ENCODE data around the gene XPOT.
A peak's percentile ranks its signal among the peaks of the same experiment; 100 is the strongest.

XPOT gene

GRCh38 chr12:64457466-64457865 is 53.3 kb downstream of the XPOT start:
- Histone ChIP-seq H3K36me3 (ENCODE audit: control insufficient read depth in 1 of 2, insufficient read depth in 2 of 2, low read length in 2 of 2) (peaks cover 7 to 10% of the 10 kb centered on the region in 2 experiments), H3K14ac (ENCODE audit: low read length) (no peak overlapping the region), H2BK120ac (ENCODE audit: insufficient read depth, low read length, poor library complexity) (no peak overlapping the region), H3K18ac (ENCODE audit: low read length) (no peak overlapping the region), H3K9ac (ENCODE audit: low read length) (no peak overlapping the region), H2BK12ac (ENCODE audit: low read length) (no peak overlapping the region), H3K27me3 (ENCODE audit: insufficient read depth, low read length) (no peaks in the 10 kb centered on the region), H2AFZ (ENCODE audit: insufficient read depth, low read length, poor library complexity) (no peak overlapping the region), H3K9me3 (ENCODE audit: insufficient read depth, low read depth, low read length) (no peaks in the 10 kb centered on the region), H3K4ac (ENCODE audit: low read depth, low read length) (no peak overlapping the region), H2AK5ac (ENCODE audit: low read length) (no peak overlapping the region), H3K4me2 (ENCODE audit: low read length) (no peak overlapping the region), H3K79me1 (ENCODE audit: low read length) (no peaks in the 10 kb centered on the region), H2BK5ac (ENCODE audit: low read depth, low read length, poor library complexity) (no peak overlapping the region), H4K8ac (ENCODE audit: low read depth, low read length) (no peak overlapping the region), H3K79me2 (ENCODE audit: control insufficient read depth, insufficient read depth, low read length, poor library complexity) (peaks cover 2% of the 10 kb centered on the region), H3K4me1 (ENCODE audit: control insufficient read depth in 1 of 2, insufficient read depth in 2 of 2, low read length in 2 of 2) (peaks cover 0 to 2% of the 10 kb centered on the region in 2 experiments), H4K12ac (ENCODE audit: low read depth, low read length) (no peak overlapping the region), H3K4me3 (ENCODE audit: low read depth, low read length) (no peak overlapping the region), H3K27ac (ENCODE audit: low read depth, low read length) (no peak overlapping the region), H3K23ac (ENCODE audit: low read length) (no peak overlapping the region), H4K91ac (ENCODE audit: low read depth, low read length) (no peak overlapping the region)
- no peak for DNase-seq
- no CpG with 5 or more reads among the region's 3 CpGs for WGBS (ENCODE audit: extremely low coverage, insufficient coverage, insufficient read length)

DNA sequence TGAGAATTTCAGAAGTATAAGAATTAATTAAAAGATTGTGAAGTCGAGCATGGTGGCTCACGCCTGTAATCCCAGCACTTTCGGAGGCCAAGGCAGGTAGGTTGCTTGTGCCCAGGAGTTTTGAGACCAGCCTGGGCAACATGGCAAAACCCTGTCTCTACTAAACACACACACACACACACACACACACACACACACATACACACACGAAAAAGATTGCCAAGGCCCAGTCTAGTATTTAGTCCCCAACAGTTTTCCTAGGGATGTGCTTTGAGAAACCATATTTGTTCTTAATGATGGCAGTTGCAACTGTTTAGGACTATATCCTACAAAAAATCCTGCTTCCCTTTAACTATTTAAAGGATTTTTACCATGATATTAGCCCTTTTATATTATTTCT is 53.7 kb downstream of the XPOT start:
- Histone ChIP-seq H3K9ac (ENCODE audit: low read length) (no peak overlapping the region), H2BK5ac (ENCODE audit: low read depth, low read length, poor library complexity) (no peak overlapping the region), H3K14ac (ENCODE audit: low read length) (no peak overlapping the region), H2AK5ac (ENCODE audit: low read length) (no peak overlapping the region), H3K4me2 (ENCODE audit: low read length) (no peak overlapping the region), H3K79me1 (ENCODE audit: low read length) (no peaks in the 10 kb centered on the region), H3K23ac (ENCODE audit: low read length) (no peak overlapping the region), H4K12ac (ENCODE audit: low read depth, low read length) (no peak overlapping the region), H2BK120ac (ENCODE audit: insufficient read depth, low read length, poor library complexity) (no peak overlapping the region), H3K27me3 (ENCODE audit: insufficient read depth, low read length) (no peaks in the 10 kb centered on the region), H3K18ac (ENCODE audit: low read length) (no peak overlapping the region), H4K91ac (ENCODE audit: low read depth, low read length) (no peak overlapping the region), H3K4me3 (ENCODE audit: low read depth, low read length) (no peak overlapping the region), H3K36me3 (ENCODE audit: control insufficient read depth in 1 of 2, insufficient read depth in 2 of 2, low read length in 2 of 2) (peaks cover 8 to 10% of the 10 kb centered on the region in 2 experiments), H2AFZ (ENCODE audit: insufficient read depth, low read length, poor library complexity) (no peak overlapping the region), H2BK12ac (ENCODE audit: low read length) (no peak overlapping the region), H4K8ac (ENCODE audit: low read depth, low read length) (no peak overlapping the region), H3K27ac (ENCODE audit: low read depth, low read length) (no peak overlapping the region), H3K9me3 (ENCODE audit: insufficient read depth, low read depth, low read length) (no peaks in the 10 kb centered on the region), H3K4me1 (ENCODE audit: control insufficient read depth in 1 of 2, insufficient read depth in 2 of 2, low read length in 2 of 2) (peaks cover 0 to 2% of the 10 kb centered on the region in 2 experiments), H3K79me2 (ENCODE audit: control insufficient read depth, insufficient read depth, low read length, poor library complexity) (peaks cover under 1% of the 10 kb centered on the region), H3K4ac (ENCODE audit: low read depth, low read length) (peak overlapping the region; percentile 36)
- no CpG with 5 or more reads among the region's 4 CpGs for WGBS (ENCODE audit: extremely low coverage, insufficient coverage, insufficient read length)
- no peak for DNase-seq

DNA sequence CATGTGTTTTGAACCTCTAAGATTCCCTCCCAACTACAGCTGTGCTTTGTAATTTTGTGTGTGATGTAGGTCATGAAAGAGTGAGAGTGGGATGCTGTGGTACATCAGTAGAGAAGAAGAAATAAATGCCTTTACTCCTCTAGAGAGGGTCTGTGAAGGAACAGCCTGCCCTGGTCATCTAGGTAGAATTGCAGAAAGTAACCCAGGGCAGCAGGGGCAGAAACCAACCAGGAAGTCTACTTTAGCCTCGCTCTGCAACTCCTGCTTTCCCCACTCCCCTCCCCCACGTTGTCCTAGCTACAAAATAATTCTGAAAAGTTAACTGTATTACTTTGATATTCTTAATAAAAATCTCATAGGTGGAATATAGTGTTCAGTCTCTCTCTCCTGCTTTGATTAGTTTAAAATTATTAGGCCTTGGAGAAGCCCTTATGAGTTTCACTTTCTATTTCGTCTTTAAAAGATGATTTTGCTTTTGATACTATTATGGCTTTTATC is 55.3 kb downstream of the XPOT start:
- Histone ChIP-seq H3K4ac (ENCODE audit: low read depth, low read length) (no peak overlapping the region), H3K79me1 (ENCODE audit: low read length) (no peaks in the 10 kb centered on the region), H3K27ac (ENCODE audit: low read depth, low read length) (no peak overlapping the region), H4K12ac (ENCODE audit: low read depth, low read length) (no peak overlapping the region), H3K18ac (ENCODE audit: low read length) (no peak overlapping the region), H3K27me3 (ENCODE audit: insufficient read depth, low read length) (no peaks in the 10 kb centered on the region), H3K9ac (ENCODE audit: low read length) (no peak overlapping the region), H2AFZ (ENCODE audit: insufficient read depth, low read length, poor library complexity) (no peak overlapping the region), H3K23ac (ENCODE audit: low read length) (no peak overlapping the region), H4K91ac (ENCODE audit: low read depth, low read length) (no peak overlapping the region), H2AK5ac (ENCODE audit: low read length) (no peak overlapping the region), H3K14ac (ENCODE audit: low read length) (no peak overlapping the region), H2BK12ac (ENCODE audit: low read length) (no peak overlapping the region), H3K4me1 (ENCODE audit: control insufficient read depth in 1 of 2, insufficient read depth in 2 of 2, low read length in 2 of 2) (peaks cover 0 to 2% of the 10 kb centered on the region in 2 experiments), H3K9me3 (ENCODE audit: insufficient read depth, low read depth, low read length) (no peaks in the 10 kb centered on the region), H3K36me3 (ENCODE audit: control insufficient read depth in 1 of 2, insufficient read depth in 2 of 2, low read length in 2 of 2) (peaks cover 10 to 12% of the 10 kb centered on the region in 2 experiments), H3K4me3 (ENCODE audit: low read depth, low read length) (no peak overlapping the region), H2BK5ac (ENCODE audit: low read depth, low read length, poor library complexity) (no peak overlapping the region), H3K4me2 (ENCODE audit: low read length) (no peak overlapping the region), H2BK120ac (ENCODE audit: insufficient read depth, low read length, poor library complexity) (no peak overlapping the region), H4K8ac (ENCODE audit: low read depth, low read length) (no peak overlapping the region), H3K79me2 (ENCODE audit: control insufficient read depth, insufficient read depth, low read length, poor library complexity) (no peaks in the 10 kb centered on the region)
- no peak for DNase-seq
- no CpG with 5 or more reads among the region's 3 CpGs for WGBS (ENCODE audit: extremely low coverage, insufficient coverage, insufficient read length)

DNA sequence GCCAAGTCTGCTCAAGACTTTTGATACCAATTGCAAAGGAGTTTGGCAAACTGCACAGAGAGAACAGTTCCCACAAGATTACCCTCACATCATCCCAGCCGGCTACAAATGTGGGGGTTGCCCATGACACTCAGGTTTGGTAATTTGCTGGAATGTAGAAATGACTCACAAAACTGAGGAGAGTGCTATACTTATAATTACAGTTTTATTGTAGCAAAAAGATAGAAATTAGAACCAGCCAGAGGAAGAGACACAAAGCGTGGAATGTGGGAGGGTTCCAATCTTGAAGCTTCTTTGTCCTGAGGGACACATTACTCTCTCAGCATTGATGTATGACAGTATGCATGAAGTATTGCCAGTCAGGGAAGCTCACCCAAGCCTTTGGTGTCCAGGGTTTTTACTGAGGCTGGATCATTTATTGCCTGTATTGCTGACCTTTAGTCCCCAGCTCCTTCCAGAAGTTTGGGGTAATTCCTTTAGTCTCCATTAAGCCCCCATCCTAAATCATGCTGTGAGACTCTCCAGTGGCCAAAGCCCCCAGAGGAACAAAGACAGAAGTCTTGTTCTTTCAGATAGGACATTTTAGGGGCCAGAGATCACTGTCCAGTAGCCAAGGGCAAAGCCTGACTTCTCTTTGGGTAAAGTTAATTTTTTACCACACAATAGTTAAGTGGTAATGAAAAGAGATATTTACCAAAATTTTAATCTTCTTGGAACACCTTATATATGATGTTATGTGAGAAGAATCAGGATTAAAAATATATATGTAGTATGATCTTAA is 57.6 kb downstream of the XPOT start:
- Histone ChIP-seq H3K9me3 (ENCODE audit: insufficient read depth, low read depth, low read length) (no peaks in the 10 kb centered on the region), H3K4me2 (ENCODE audit: low read length) (no peak overlapping the region), H3K79me2 (ENCODE audit: control insufficient read depth, insufficient read depth, low read length, poor library complexity) (no peaks in the 10 kb centered on the region), H3K79me1 (ENCODE audit: low read length) (no peaks in the 10 kb centered on the region), H4K8ac (ENCODE audit: low read depth, low read length) (no peak overlapping the region), H3K4ac (ENCODE audit: low read depth, low read length) (no peak overlapping the region), H3K4me1 (ENCODE audit: control insufficient read depth in 1 of 2, insufficient read depth in 2 of 2, low read length in 2 of 2) (peaks cover 0 to 2% of the 10 kb centered on the region in 2 experiments), H3K36me3 (ENCODE audit: control insufficient read depth in 1 of 2, insufficient read depth in 2 of 2, low read length in 2 of 2) (peaks cover 14 to 16% of the 10 kb centered on the region in 2 experiments), H3K4me3 (ENCODE audit: low read depth, low read length) (no peak overlapping the region), H3K18ac (ENCODE audit: low read length) (no peak overlapping the region), H3K27me3 (ENCODE audit: insufficient read depth, low read length) (no peaks in the 10 kb centered on the region), H4K91ac (ENCODE audit: low read depth, low read length) (no peak overlapping the region), H2BK120ac (ENCODE audit: insufficient read depth, low read length, poor library complexity) (no peak overlapping the region), H3K27ac (ENCODE audit: low read depth, low read length) (no peak overlapping the region), H2BK5ac (ENCODE audit: low read depth, low read length, poor library complexity) (no peak overlapping the region), H3K14ac (ENCODE audit: low read length) (no peak overlapping the region), H2AFZ (ENCODE audit: insufficient read depth, low read length, poor library complexity) (no peak overlapping the region), H3K23ac (ENCODE audit: low read length) (no peak overlapping the region), H2AK5ac (ENCODE audit: low read length) (no peak overlapping the region), H3K9ac (ENCODE audit: low read length) (no peak overlapping the region), H4K12ac (ENCODE audit: low read depth, low read length) (no peak overlapping the region), H2BK12ac (ENCODE audit: low read length) (no peak overlapping the region)
- DNase-seq = peak; percentile 45 to 50
- WGBS (ENCODE audit: extremely low coverage, insufficient coverage, insufficient read length) = no CpG with 5 or more reads among the region's 2 CpGs
